Measurements from ENCODE around the gene ZBTB22.

DNA sequence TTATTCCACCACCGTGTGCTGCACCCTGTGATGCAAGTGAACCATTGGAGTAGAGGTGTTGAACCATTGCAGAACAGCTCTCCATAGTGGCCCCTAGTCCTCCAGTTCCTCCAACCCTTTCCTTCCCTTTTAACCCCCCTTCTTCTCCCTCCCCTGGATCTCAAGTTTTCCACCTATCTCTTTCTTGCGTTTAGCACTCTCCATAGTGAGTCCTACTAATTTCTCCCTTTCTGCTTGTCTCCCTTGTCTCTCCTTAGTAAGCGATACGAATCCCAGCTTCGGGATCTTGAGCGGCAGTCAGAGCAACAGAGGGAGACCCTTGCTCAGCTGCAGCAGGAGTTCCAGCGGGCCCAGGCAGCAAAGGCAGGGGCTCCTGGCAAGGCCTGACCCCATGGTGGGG is 27.1 kb downstream of the ZBTB22 start:
- TF ChIP-seq, protein P1, sequence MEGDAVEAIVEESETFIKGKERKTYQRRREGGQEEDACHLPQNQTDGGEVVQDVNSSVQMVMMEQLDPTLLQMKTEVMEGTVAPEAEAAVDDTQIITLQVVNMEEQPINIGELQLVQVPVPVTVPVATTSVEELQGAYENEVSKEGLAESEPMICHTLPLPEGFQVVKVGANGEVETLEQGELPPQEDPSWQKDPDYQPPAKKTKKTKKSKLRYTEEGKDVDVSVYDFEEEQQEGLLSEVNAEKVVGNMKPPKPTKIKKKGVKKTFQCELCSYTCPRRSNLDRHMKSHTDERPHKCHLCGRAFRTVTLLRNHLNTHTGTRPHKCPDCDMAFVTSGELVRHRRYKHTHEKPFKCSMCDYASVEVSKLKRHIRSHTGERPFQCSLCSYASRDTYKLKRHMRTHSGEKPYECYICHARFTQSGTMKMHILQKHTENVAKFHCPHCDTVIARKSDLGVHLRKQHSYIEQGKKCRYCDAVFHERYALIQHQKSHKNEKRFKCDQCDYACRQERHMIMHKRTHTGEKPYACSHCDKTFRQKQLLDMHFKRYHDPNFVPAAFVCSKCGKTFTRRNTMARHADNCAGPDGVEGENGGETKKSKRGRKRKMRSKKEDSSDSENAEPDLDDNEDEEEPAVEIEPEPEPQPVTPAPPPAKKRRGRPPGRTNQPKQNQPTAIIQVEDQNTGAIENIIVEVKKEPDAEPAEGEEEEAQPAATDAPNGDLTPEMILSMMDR (IDR thresholded peaks at IDR 0.05), result no peak
- TF ChIP-seq POLR2A (IDR thresholded peaks at IDR 0.05), result no peak
